Right lobe of liver (tissue), 6 donors: Measurements from ENCODE around the gene ZSCAN22. TPM values are rescaled to one million over a fixed set of nuclear protein-coding genes. Genes with fewer than 3 reads are reported as not detected.

ENCODE experiments used
- ATAC-seq, 4 donors: fragments of 200-7000 bp; cut with Tn5 transposase; one replicate each; pipeline ENCODE4 v1.9.1; 2020; ENCODE audit warnings: mild to moderate bottlenecking in 4 of 4, moderate library complexity in 4 of 4
- DNase-seq, 3 donors: peaks; one replicate each; pipeline ENCODE4 v3.0.0-alpha.2; 2020
- H3K27ac ChIP-seq, 3 donors: fragments of 200-600 bp; one replicate each; pipeline ENCODE4 v1.8.0; 2022
- H3K27me3 ChIP-seq, 2 donors: fragments of 200-600 bp; one replicate each; pipeline ENCODE4 v1.8.0; 2022
- H3K36me3 ChIP-seq, 4 donors: fragments of 200-600 bp; sonication (generic) in 1 of 4; one replicate each; pipeline versions ENCODE4 v1.5.1 to v1.8.0; 2017 to 2022; ENCODE audit warnings: control low read depth in 1 of 4
- H3K4me1 ChIP-seq, 4 donors: fragments of 200-600 bp; sonication (generic) in 1 of 4; one replicate each; pipeline versions ENCODE4 v1.5.1 to v1.8.0; 2017 to 2022; ENCODE audit warnings: control low read depth in 1 of 4
- H3K4me3 ChIP-seq, 3 donors: fragments of 200-600 bp; one replicate each; pipeline ENCODE4 v1.8.0; 2022
- H3K9me3 ChIP-seq, 4 donors: fragments of 200-600 bp; sonication (generic) in 1 of 4; one replicate each; pipeline versions ENCODE4 v1.5.1 to v1.8.0; 2017 to 2022; ENCODE audit warnings: control low read depth in 1 of 4
- POLR2A ChIP-seq: fragments of 450-650 bp; IDR thresholded peaks from one replicate; pipeline ENCODE4 v1.6.1; 2017; ENCODE audit warnings: antibody characterized with exemption, mild to moderate bottlenecking
- WGBS: methylation state at CpG from one replicate; pipeline ENCODE4 v1.1.6; 2018; ENCODE audit warnings: low coverage, low lambda C conversion rate; ENCODE audit not compliant: insufficient coverage; ENCODE audit errors: missing lambda C conversion rate; 5-methylcytosine and 5-hydroxymethylcytosine counted together
- intact Hi-C, 2 donors: fragments of 100-400 bp; cut with DNase I; formaldehyde crosslinking; loops; one replicate each; pipeline versions ENCODE4 v1.11.2 to v1.14.1; 2022
- total RNA-seq, 6 experiments: library from RNA; depleted of rRNA in 2 of 6; stranded (reverse); fragments of >200 nt in 2 of 6; fragmentation: NEBNext Ultra II Directional in 3 of 6; extraction: Animal tissue kit (Norgen Biotek cat#: 25700) in 3 of 6; gene quantifications; one replicate each; pipeline versions ENCODE4 v1.1.0 to v1.2.4, GENCODE V29; 2016 to 2023
- TF ChIP-seq, protein P1 (sequence below), 4 donors: fragments of 200-600 bp in 3 of 4; fragments of 450-650 bp in 1 of 4; IDR thresholded peaks; one replicate each; pipeline versions ENCODE4 v1.5.1 to v1.8.0; 2016 to 2022; ENCODE audit warnings: antibody characterized with exemption in 4 of 4, mild to moderate bottlenecking in 2 of 4
- donor health status: DM: no; HTN: yes; CAD: no.
- donor health status: DM: no; HTN: no; CAD: no.
- donor health status: DM: no; HTN: no; CAD: no.
- donor health status: DM: no; HTN: yes; CAD: no.
- donor health status: DM: no; HTN: yes; CAD: no.

ZSCAN22 gene
- total RNA-seq, 6 experiments from 2014 or later = 1.7 to 2.9 (median 2.1) TPM

GRCh38 chr19:58294743-58295374, 31.9 kb upstream of the ZSCAN22 start:
- H3K27me3 ChIP-seq = no peaks in the 10 kb centered on the region
- ATAC-seq = no peak
- H3K4me3 ChIP-seq = no peak overlapping the region
- no peaks in the 10 kb centered on the region for H3K4me1 ChIP-seq
- intact Hi-C loops = no loop called here
- H3K9me3 ChIP-seq = peaks cover 0 to 3% (median 0%) of the 10 kb centered on the region in 4 donors
- 96% methylated on average over 8 of the region's 22 CpGs for WGBS
- H3K27ac ChIP-seq = no peak overlapping the region
- no peak for DNase-seq
- TF ChIP-seq, protein P1, sequence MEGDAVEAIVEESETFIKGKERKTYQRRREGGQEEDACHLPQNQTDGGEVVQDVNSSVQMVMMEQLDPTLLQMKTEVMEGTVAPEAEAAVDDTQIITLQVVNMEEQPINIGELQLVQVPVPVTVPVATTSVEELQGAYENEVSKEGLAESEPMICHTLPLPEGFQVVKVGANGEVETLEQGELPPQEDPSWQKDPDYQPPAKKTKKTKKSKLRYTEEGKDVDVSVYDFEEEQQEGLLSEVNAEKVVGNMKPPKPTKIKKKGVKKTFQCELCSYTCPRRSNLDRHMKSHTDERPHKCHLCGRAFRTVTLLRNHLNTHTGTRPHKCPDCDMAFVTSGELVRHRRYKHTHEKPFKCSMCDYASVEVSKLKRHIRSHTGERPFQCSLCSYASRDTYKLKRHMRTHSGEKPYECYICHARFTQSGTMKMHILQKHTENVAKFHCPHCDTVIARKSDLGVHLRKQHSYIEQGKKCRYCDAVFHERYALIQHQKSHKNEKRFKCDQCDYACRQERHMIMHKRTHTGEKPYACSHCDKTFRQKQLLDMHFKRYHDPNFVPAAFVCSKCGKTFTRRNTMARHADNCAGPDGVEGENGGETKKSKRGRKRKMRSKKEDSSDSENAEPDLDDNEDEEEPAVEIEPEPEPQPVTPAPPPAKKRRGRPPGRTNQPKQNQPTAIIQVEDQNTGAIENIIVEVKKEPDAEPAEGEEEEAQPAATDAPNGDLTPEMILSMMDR (IDR thresholded peaks at IDR 0.05) = no peak
- TF ChIP-seq POLR2A = no peak
- H3K36me3 ChIP-seq = peaks cover 0 to 28% (median 9%) of the 10 kb centered on the region in 4 donors

GRCh38 chr19:58296104-58296503, 30.7 kb upstream of the ZSCAN22 start:
- Histone ChIP-seq H3K27ac (no peak overlapping the region), H3K36me3 (peaks cover 0 to 20% (median 5%) of the 10 kb centered on the region in 4 donors), H3K27me3 (no peaks in the 10 kb centered on the region), H3K9me3 (no peaks in the 10 kb centered on the region), H3K4me3 (no peak overlapping the region), H3K4me1 (no peaks in the 10 kb centered on the region)
- intact Hi-C loops = no loop called here
- DNase-seq (no peak), ATAC-seq (no peak)
- TF ChIP-seq POLR2A = no peak
- TF ChIP-seq, protein P1 (IDR thresholded peaks at IDR 0.05) = no peak
- WGBS = 100% methylated on average over 4 of the region's 7 CpGs

DNA sequence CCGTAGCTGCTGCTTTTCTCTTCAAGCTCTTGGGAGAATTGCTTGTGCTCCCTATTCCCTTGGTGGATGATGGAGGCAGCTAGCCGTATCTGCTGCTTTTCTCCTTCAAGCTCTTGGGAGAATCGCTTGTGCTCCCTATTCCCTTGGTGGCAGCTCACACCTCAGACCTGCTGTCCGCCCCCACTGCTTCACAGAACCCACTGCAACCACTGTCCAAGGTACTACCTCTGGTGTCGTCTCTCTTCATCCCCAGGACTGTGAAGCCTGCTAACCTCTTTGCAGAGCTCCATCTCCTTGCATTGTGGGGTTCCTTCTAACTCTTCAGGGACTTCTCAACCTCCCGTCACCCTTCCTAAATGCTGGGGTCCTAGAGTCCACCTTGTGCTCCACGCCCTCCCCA, 26.2 kb upstream of the ZSCAN22 start:
- H3K9me3 ChIP-seq = no peaks in the 10 kb centered on the region
- no peak overlapping the region for H3K27ac ChIP-seq
- H3K27me3 ChIP-seq = no peaks in the 10 kb centered on the region
- TF ChIP-seq, protein P1 (IDR thresholded peaks at IDR 0.05) = no peak
- TF ChIP-seq POLR2A = no peak
- H3K4me3 ChIP-seq = no peak overlapping the region
- ATAC-seq (no peak), DNase-seq (no peak)
- 90% methylated on average over 5 of the region's 7 CpGs for WGBS
- H3K4me1 ChIP-seq = no peaks in the 10 kb centered on the region
- intact Hi-C loops = no loop called here
- H3K36me3 ChIP-seq = no peaks in the 10 kb centered on the region

DNA sequence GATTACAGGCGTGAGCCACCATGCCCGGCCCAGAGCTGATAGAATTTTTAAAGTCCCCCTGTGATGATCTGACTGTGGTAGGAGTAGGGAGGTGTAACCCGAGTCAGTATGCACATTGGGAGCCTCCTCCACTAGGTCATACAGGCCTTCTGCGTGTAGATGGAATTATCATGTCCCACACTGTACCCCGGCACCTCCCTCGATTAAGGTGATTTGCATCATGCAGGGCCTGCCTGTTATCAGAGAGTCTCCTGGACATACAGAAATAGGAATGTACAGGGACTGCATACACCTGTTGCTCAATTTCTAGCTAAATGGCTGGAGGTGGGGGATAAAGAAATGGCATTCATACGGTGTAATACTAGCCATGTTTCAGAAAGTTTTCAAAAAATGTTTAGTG, 22.5 kb upstream of the ZSCAN22 start:
- H3K36me3 ChIP-seq = peaks cover 0 to 14% (median 0%) of the 10 kb centered on the region in 4 donors
- H3K27ac ChIP-seq = no peak overlapping the region
- WGBS = 84% methylated on average over 3 of the region's 7 CpGs
- no peak for DNase-seq
- no peak for TF ChIP-seq POLR2A
- TF ChIP-seq, protein P1 (IDR thresholded peaks at IDR 0.05) = no peak
- H3K9me3 ChIP-seq = no peaks in the 10 kb centered on the region
- ATAC-seq = no peak
- intact Hi-C loops = no loop called here
- no peak overlapping the region for H3K4me3 ChIP-seq
- peaks cover 0 to 8% (median 3%) of the 10 kb centered on the region in 4 donors for H3K4me1 ChIP-seq
- H3K27me3 ChIP-seq = no peaks in the 10 kb centered on the region
